ENCODE data around the gene PHOSPHO1.
"Not testable (repeated sequence)": the region's sequence is repeated elsewhere in the genome, so short reads cannot be mapped to it uniquely, and the experiment has no call there.

Gene PHOSPHO1

GRCh38 chr17:49191409-49191916, 39.1 kb downstream of the PHOSPHO1 start:
- DNase-seq = no peak

GRCh38 chr17:49190932-49191331, 39.7 kb downstream of the PHOSPHO1 start:
- no peak for DNase-seq

GRCh38 chr17:49187301-49187700, 43.3 kb downstream of the PHOSPHO1 start:
- no peak for DNase-seq

- not testable (repeated sequence) for DNase-seq
These were observed 45.2 kb downstream of the PHOSPHO1 start for GRCh38 chr17:49185381-49185780.

- DNase-seq = not testable (repeated sequence)
These were observed 46.1 kb downstream of the PHOSPHO1 start for GRCh38 chr17:49184522-49184921.

GRCh38 chr17:49183801-49184200, 46.8 kb downstream of the PHOSPHO1 start:
- no peak for DNase-seq

GRCh38 chr17:49183341-49183740, 47.2 kb downstream of the PHOSPHO1 start:
- DNase-seq = no peak

GRCh38 chr17:49180998-49181635, 49.5 kb downstream of the PHOSPHO1 start:
- no peak for DNase-seq

- DNase-seq = peak; percentile 6
These were observed 50.3 kb downstream of the PHOSPHO1 start for GRCh38 chr17:49180303-49180702.

GRCh38 chr17:49175978-49176377, 54.6 kb downstream of the PHOSPHO1 start:
- DNase-seq = not testable (repeated sequence)
